Panc1 (cell line): Measurements from ENCODE around the gene KRT16. TPM values are rescaled to one million over a fixed set of nuclear protein-coding genes. Genes with fewer than 3 reads are reported as not detected.
A peak's percentile ranks its signal among the peaks of the same experiment; 100 is the strongest.
"Not testable (repeated sequence)": the region's sequence is repeated elsewhere in the genome, so short reads cannot be mapped to it uniquely, and the experiment has no call there.

Experiments used
- ATAC-seq: fragments of 200-7000 bp; cut with Tn5 transposase; 2 replicates; pipeline ENCODE4 v1.9.1; 2020; ENCODE audit warnings: mild to moderate bottlenecking, moderate library complexity
- BruUV-seq: library from RNA; stranded (reverse); fragments of 400-500 nt; replicated peaks from 2 replicates; lab custom pipeline; 2021; lab: Mats Ljungman, UMichigan
- CTCF ChIA-PET: fragments of 300-600 bp; sonication (Branson Sonifier 250); formaldehyde crosslinking; loops from one replicate; lab custom pipeline; 2022; ENCODE audit warnings: antibody characterized with exemption; lab: Charles Lee
- POLR2A ChIA-PET: fragments of 300-600 bp; sonication (Branson Sonifier 250); formaldehyde crosslinking; loops from one replicate; lab custom pipeline; 2022; ENCODE audit warnings: antibody characterized with exemption; lab: Charles Lee
- DNase-seq: peaks from one replicate; pipeline ENCODE4 v3.0.0-alpha.2; 2010; ENCODE audit warnings: low read depth, low spot score
- H3K27ac ChIP-seq: 2 replicates; pipeline ENCODE4 v1.5.1; 2011; ENCODE audit warnings: mild to moderate bottlenecking, low read length, inconsistent platforms
- H3K27me3 ChIP-seq: fragments of 200-500 bp; sonication (Bioruptor generic); 2 replicates; pipeline ENCODE4 v1.6.0; 2014; ENCODE audit warnings: low read length, inconsistent platforms; ENCODE audit not compliant: control insufficient read depth, insufficient read depth
- H3K36me3 ChIP-seq: fragments of 200-500 bp; sonication (Bioruptor generic); 2 replicates; pipeline ENCODE4 v1.5.1; 2014; ENCODE audit warnings: inconsistent platforms, mild to moderate bottlenecking, low read length, moderate library complexity; ENCODE audit not compliant: control insufficient read depth, insufficient read depth
- H3K4me1 ChIP-seq: 2 replicates; pipeline ENCODE4 v1.5.1; 2011; ENCODE audit warnings: inconsistent platforms, mild to moderate bottlenecking, low read length, moderate library complexity; ENCODE audit not compliant: control insufficient read depth, insufficient read depth
- H3K4me3 ChIP-seq, 2 experiments: 2 replicates each; pipeline ENCODE4 v1.5.1; 2011 to 2012; ENCODE audit warnings: low read depth in 2 of 2, low read length in 2 of 2, mild to moderate bottlenecking in 2 of 2, inconsistent platforms in 1 of 2, moderate library complexity in 1 of 2
- H3K9me3 ChIP-seq: fragments of 200-500 bp; sonication (Bioruptor generic); 2 replicates; pipeline ENCODE4 v1.5.1; 2014; ENCODE audit warnings: low read depth, mild to moderate bottlenecking, inconsistent platforms, low read length, moderate library complexity; ENCODE audit not compliant: control insufficient read depth, insufficient read depth
- POLR2AphosphoS5 ChIP-seq: IDR thresholded peaks from 2 replicates; pipeline ENCODE4 v1.6.1; 2012; ENCODE audit warnings: mild to moderate bottlenecking, low read depth, low read length, moderate library complexity
- SIN3A ChIP-seq: IDR thresholded peaks from 2 replicates; pipeline ENCODE4 v1.6.1; 2012; ENCODE audit warnings: low read depth, mild to moderate bottlenecking, low read length, moderate library complexity, borderline replicate concordance; ENCODE audit not compliant: insufficient read depth
- TCF7L2 ChIP-seq: IDR thresholded peaks from 2 replicates; pipeline ENCODE4 v1.6.1; 2011; ENCODE audit warnings: mild to moderate bottlenecking, low read depth, low read length, inconsistent platforms
- in situ Hi-C: cut with HindIII; loops from 2 replicates; pipeline ENCODE4 v1.10.0; 2016; ENCODE audit warnings: low sequenced_read_pairs, low pct_unique_long_range_greater_than_20kb
- intact Hi-C: fragments of 100-400 bp; cut with micrococcal nuclease; formaldehyde crosslinking; loops from one replicate; pipeline ENCODE4 v1.10.0; 2022; ENCODE audit not compliant: unreplicated experiment
- total RNA-seq: library from RNA; stranded (reverse); gene quantifications from one replicate; pipeline ENCODE4 v1.2.1, GENCODE V29; 2021; ENCODE audit not compliant: unreplicated experiment
- TF ChIP-seq, protein P1 (sequence below), 2 experiments: IDR thresholded peaks; 2 replicates each; pipeline ENCODE4 v1.6.1; 2011 to 2012; ENCODE audit warnings: low read depth in 2 of 2, control low read depth in 1 of 2, low read length in 1 of 2, mild to moderate bottlenecking in 1 of 2, moderate library complexity in 1 of 2; ENCODE audit not compliant: insufficient read depth in 1 of 2
- TF ChIP-seq, protein P2 (sequence below): fragments of 450-650 bp; IDR thresholded peaks from 2 replicates; pipeline ENCODE4 v1.5.1; 2017; ENCODE audit warnings: mild to moderate bottlenecking

The KRT16 gene
- total RNA-seq, 1 experiment from 2014 or later = 1.6 TPM

DNA sequence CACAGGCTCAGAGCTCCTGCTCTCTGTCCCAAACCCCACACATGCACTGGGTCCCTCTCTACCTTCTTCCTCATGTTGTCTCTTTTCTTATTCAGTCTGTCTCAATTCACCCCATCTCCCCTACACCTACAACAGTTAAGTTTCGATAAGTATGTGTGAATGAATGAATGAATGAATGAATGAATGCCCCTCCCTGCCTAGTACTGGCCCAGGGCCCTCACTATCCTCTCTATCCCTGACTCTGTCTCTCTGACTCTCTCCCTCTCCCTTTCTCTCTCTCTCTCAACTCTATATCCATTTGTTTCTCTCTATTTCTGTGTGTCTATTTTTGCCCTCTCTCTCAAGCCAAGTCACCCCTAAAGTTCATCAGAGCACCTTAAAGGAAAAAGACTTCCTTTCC is 34.0 kb downstream of the KRT16 start:
- TF ChIP-seq SIN3A = no peak
- TF ChIP-seq TCF7L2 = no peak
- in situ Hi-C loops (no loop called here), intact Hi-C loops (no loop called here)
- ChIA-PET CTCF (interaction anchor here (1.8 kb wide), 1 partner anchor 70 kb away, joined by 23 read pairs; no protein-coding TSS in a partner anchor), POLR2A (no interaction called here)
- H3K9me3 ChIP-seq = no peaks in the 10 kb centered on the region
- H3K4me1 ChIP-seq = peaks cover 9% of the 10 kb centered on the region; the same call in 1 of the 2 replicates
- H3K36me3 ChIP-seq = no peaks in the 10 kb centered on the region
- no peak for DNase-seq
- H3K27ac ChIP-seq = peak overlapping the region; percentile 52
- H3K4me3 ChIP-seq = no peak overlapping the region
- ATAC-seq = no peak
- no TSS peak for BruUV-seq
- H3K27me3 ChIP-seq = no peaks in the 10 kb centered on the region

DNA sequence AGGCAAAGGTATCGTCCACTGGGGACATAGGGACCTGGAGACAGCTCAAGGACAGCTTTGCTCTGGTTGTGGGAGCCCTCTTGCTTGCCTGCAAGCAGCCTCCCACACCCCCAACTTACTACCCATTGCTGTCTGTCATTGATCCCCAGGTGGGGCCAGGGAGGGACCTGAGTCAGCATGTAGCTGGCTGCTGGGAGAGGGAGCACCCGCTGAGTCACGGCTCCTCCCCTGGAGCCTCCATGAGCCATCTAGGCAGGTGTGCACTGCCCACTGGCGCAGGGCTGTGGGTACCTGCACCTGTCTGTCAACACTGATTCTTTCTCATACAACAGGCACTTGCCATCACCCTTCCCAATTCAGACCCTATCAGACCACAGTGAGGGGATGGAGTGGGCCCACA is 35.8 kb downstream of the KRT16 start:
- not testable (repeated sequence) for ATAC-seq

GRCh38 chr17:41575336-41575735 is 37.2 kb downstream of the KRT16 start:
- CTCF ChIA-PET = interaction anchor here (0.5 kb wide), 1 partner anchor 89 kb away, joined by 4 read pairs; no protein-coding TSS in a partner anchor

More for the DNA sequence above, 35.8 kb downstream of the KRT16 start:
- BruUV-seq, H3K4me1 ChIP-seq, in situ Hi-C loops, intact Hi-C loops, POLR2A ChIA-PET, DNase-seq, CTCF ChIA-PET, H3K27me3 ChIP-seq, H3K27ac ChIP-seq, H3K4me3 ChIP-seq, H3K36me3 ChIP-seq, H3K9me3 ChIP-seq: not testable (repeated sequence)

More at GRCh38 chr17:41575336-41575735, 37.2 kb downstream of the KRT16 start:
- H3K27me3 ChIP-seq = 0 out of 2 replicates have a peak, but pooled peaks cover 2% of the 10 kb centered on the region
- no peaks in the 10 kb centered on the region for H3K36me3 ChIP-seq
- TF ChIP-seq, protein P1, sequence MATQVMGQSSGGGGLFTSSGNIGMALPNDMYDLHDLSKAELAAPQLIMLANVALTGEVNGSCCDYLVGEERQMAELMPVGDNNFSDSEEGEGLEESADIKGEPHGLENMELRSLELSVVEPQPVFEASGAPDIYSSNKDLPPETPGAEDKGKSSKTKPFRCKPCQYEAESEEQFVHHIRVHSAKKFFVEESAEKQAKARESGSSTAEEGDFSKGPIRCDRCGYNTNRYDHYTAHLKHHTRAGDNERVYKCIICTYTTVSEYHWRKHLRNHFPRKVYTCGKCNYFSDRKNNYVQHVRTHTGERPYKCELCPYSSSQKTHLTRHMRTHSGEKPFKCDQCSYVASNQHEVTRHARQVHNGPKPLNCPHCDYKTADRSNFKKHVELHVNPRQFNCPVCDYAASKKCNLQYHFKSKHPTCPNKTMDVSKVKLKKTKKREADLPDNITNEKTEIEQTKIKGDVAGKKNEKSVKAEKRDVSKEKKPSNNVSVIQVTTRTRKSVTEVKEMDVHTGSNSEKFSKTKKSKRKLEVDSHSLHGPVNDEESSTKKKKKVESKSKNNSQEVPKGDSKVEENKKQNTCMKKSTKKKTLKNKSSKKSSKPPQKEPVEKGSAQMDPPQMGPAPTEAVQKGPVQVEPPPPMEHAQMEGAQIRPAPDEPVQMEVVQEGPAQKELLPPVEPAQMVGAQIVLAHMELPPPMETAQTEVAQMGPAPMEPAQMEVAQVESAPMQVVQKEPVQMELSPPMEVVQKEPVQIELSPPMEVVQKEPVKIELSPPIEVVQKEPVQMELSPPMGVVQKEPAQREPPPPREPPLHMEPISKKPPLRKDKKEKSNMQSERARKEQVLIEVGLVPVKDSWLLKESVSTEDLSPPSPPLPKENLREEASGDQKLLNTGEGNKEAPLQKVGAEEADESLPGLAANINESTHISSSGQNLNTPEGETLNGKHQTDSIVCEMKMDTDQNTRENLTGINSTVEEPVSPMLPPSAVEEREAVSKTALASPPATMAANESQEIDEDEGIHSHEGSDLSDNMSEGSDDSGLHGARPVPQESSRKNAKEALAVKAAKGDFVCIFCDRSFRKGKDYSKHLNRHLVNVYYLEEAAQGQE (IDR thresholded peaks at IDR 0.05; ENCODE audit: insufficient read depth in 1 of 2, low read depth in 2 of 2, low read length in 1 of 2) = no peak
- TF ChIP-seq SIN3A (no peak), POLR2AphosphoS5 (no peak), TCF7L2 (no peak)
- TF ChIP-seq, protein P2, sequence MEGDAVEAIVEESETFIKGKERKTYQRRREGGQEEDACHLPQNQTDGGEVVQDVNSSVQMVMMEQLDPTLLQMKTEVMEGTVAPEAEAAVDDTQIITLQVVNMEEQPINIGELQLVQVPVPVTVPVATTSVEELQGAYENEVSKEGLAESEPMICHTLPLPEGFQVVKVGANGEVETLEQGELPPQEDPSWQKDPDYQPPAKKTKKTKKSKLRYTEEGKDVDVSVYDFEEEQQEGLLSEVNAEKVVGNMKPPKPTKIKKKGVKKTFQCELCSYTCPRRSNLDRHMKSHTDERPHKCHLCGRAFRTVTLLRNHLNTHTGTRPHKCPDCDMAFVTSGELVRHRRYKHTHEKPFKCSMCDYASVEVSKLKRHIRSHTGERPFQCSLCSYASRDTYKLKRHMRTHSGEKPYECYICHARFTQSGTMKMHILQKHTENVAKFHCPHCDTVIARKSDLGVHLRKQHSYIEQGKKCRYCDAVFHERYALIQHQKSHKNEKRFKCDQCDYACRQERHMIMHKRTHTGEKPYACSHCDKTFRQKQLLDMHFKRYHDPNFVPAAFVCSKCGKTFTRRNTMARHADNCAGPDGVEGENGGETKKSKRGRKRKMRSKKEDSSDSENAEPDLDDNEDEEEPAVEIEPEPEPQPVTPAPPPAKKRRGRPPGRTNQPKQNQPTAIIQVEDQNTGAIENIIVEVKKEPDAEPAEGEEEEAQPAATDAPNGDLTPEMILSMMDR = no peak
- POLR2A ChIA-PET = interaction anchor here (0.6 kb wide), 1 partner anchor 73 kb away, joined by 13 read pairs; no protein-coding TSS in a partner anchor
- no peak overlapping the region for H3K27ac ChIP-seq
- peaks cover 9% of the 10 kb centered on the region; the same call in 1 of the 2 replicates for H3K4me1 ChIP-seq
- no TSS peak for BruUV-seq
- in situ Hi-C loops = no loop called here
- no peaks in the 10 kb centered on the region for H3K9me3 ChIP-seq
- intact Hi-C loops = no loop called here
- no peak overlapping the region for H3K4me3 ChIP-seq
- DNase-seq (no peak), ATAC-seq (no peak)
